SK-N-MC (cell line): Measurements from ENCODE around the gene MUTYH.
A peak's percentile ranks its signal among the peaks of the same experiment; 100 is the strongest.

ENCODE experiments used
- DNase-seq: peaks from one replicate; pipeline ENCODE4 v3.0.0-alpha.2; 2011; ENCODE audit warnings: low read depth, low spot score
- H3K27ac ChIP-seq: fragments of 200-600 bp; sonication (generic); 2 replicates; pipeline ENCODE4 v1.5.1; 2016; ENCODE audit warnings: mixed run types
- H3K36me3 ChIP-seq: fragments of 200-600 bp; sonication (generic); 2 replicates; pipeline ENCODE4 v1.6.1; 2017; ENCODE audit warnings: antibody characterized with exemption, low read length, mixed read lengths; ENCODE audit not compliant: insufficient read depth
- H3K4me3 ChIP-seq: fragments of 200-600 bp; sonication (generic); 2 replicates; pipeline ENCODE4 v1.5.1; 2016
- H3K9ac ChIP-seq: fragments of 200-600 bp; sonication (generic); 2 replicates; pipeline ENCODE4 v1.8.0; 2017; ENCODE audit warnings: mixed run types, mixed read lengths; ENCODE audit not compliant: insufficient read length
- H3K9me3 ChIP-seq: fragments of 200-600 bp; sonication (generic); 2 replicates; pipeline ENCODE4 v1.6.1; 2017; ENCODE audit warnings: low read depth, mild to moderate bottlenecking, antibody characterized with exemption, low read length, moderate library complexity, mixed read lengths
- EZH2 ChIP-seq: fragments of 200-600 bp; sonication (generic); IDR thresholded peaks from one replicate; pipeline ENCODE4 v1.6.1; 2017; ENCODE audit warnings: antibody characterized with exemption
- FOXP2 ChIP-seq: optimal IDR thresholded peaks from 2 replicates; pipeline ENCODE3; 2011; ENCODE audit warnings: mild to moderate bottlenecking, moderate library complexity; ENCODE audit not compliant: insufficient read depth; ENCODE audit errors: extremely low read length, control extremely low read depth
- POLR2AphosphoS5 ChIP-seq: IDR thresholded peaks from 2 replicates; pipeline ENCODE4 v1.6.1; 2012; ENCODE audit warnings: mild to moderate bottlenecking, low read depth, low read length, borderline replicate concordance

MUTYH gene

DNA sequence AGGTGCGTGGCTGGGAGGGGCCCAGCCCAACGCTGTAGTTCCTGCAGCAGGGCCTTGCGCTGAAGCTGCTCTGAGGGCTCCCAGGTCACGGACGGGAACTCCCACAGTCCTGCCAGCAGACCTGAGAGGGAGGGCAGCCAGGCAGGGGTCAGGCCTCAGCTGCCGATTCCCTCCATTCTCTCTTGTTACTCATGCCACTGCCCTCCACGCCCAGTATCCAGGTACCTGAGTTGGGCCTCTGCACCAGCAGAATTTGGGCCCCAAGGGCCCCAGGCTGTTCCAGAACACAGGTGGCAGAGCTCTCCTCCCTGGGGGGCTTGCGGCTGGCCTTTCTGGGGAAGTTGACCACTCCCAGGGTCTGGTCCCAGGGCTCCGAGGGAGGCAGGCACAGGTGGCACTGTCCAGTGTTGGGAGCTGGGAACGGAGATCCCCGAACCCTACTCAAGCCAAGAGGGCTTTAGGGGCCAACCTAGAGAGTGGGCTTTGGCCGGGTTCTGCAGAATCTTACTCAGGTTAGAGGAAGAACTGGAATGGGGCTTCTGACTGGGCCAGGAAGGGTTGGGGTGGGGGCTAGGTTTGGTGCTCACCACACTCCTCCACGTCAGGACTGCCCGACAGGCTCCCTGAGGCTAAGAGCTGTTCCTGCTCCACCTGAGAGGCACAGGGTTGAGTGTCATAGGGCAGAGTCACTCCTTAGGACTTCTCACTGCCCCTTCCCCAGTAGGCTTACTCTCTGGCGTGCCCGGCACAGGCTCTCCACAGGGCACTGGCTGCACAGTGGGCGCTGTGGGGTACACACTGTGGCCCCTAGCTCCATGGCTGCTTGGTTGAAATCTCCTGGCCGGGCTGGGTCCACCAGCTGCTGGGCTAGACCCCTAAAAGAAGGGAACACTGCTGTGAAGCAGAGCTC lies 8.5 kb downstream of the MUTYH start:
- TF ChIP-seq POLR2AphosphoS5: no peak
- no peak for TF ChIP-seq FOXP2
- TF ChIP-seq EZH2: no peak
- no peak for DNase-seq
- Histone ChIP-seq H3K9ac (no peak overlapping the region), H3K27ac (no peak overlapping the region), H3K36me3 (no peaks in the 10 kb centered on the region), H3K9me3 (no peaks in the 10 kb centered on the region), H3K4me3 (no peak overlapping the region)

DNA sequence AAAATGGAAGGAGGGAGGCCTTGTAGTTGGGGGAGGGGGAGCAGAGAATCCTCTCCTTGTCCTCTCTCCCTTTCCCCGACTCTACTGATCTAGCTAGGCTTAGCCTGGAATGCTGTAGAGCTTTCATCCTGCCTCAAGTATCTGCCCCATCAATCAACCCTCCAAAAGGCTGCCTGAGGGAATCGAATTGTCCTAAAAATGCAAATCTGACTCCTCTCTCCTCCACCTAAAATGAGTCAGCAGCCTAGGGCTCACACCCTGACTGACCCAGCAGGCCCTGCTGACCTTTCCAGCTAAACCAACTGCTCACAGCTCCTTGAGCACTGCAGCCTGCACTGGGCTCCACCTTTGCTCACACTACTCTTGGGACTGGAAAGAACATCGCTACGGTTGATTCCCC lies 10.8 kb downstream of the MUTYH start:
- Histone ChIP-seq H3K4me3 (no peak overlapping the region), H3K9ac (no peak overlapping the region), H3K27ac (no peak overlapping the region), H3K36me3 (no peaks in the 10 kb centered on the region), H3K9me3 (no peaks in the 10 kb centered on the region)
- no peak for DNase-seq
- no peak for TF ChIP-seq FOXP2
- no peak for TF ChIP-seq POLR2AphosphoS5
- no peak for TF ChIP-seq EZH2

DNA sequence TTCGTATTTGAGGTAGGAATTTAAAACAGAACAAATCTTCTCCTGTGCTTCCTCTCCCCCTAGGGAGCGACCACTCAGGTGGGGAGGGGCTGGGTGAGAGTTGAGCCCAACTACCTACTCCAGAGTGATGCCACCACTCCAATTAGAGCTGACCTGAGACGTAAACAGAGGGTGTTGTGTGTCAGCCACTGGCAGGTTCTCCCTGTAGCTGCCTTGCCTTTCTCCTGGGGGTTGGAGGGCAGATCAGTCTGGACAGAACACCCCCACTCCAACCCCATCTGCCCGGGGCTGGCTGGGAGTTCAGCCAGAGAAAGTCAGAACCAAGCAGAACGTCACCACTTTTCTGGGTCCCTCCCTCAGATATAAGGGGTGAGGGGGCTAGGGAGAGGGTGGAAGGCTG lies 11.6 kb downstream of the MUTYH start:
- no peak overlapping the region for H3K9ac ChIP-seq
- H3K27ac ChIP-seq: no peak overlapping the region
- no peak for DNase-seq
- no peak overlapping the region for H3K4me3 ChIP-seq
- H3K9me3 ChIP-seq: no peaks in the 10 kb centered on the region
- TF ChIP-seq EZH2: no peak
- no peak for TF ChIP-seq POLR2AphosphoS5
- TF ChIP-seq FOXP2: no peak
- no peaks in the 10 kb centered on the region for H3K36me3 ChIP-seq

DNA sequence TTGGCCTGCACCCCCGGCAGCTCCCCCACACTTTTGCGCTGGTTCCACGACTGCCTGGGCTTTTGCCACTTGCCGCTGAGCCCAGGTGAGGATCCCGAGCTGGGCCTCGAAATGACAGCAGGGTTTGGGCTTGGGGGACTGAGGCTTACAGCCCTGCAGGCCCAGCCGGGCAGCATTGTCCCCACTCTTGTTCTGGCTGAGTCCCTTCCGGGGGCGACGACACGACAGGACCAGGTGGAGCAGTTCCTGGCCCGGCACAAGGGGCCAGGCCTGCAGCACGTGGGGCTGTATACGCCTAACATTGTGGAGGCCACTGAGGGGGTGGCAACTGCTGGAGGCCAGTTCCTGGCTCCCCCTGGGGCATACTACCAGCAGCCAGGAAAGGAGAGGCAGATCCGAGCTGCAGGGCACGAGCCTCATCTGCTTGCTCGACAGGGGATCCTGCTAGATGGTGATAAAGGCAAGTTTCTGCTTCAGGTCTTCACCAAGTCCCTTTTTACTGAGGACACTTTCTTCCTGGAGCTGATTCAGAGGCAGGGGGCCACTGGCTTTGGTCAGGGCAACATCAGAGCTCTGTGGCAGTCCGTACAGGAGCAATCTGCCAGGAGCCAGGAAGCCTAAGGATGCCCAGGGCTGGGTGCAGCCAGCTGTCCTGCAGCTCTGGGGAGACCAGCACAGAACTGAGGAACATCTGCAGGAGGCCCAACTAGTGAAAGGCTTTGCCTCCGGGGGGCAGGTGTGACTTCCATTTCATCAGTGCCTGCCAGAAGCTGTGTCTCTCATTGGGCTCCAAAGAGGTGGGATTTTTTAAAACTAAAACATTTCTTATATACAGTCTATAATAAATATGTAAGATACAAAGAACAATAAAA lies 12.4 kb downstream of the MUTYH start:
- H3K9ac ChIP-seq: no peak overlapping the region
- no peaks in the 10 kb centered on the region for H3K36me3 ChIP-seq
- H3K27ac ChIP-seq: no peak overlapping the region
- no peak for TF ChIP-seq EZH2
- TF ChIP-seq POLR2AphosphoS5: no peak
- no peak for TF ChIP-seq FOXP2
- DNase-seq: no peak
- no peaks in the 10 kb centered on the region for H3K9me3 ChIP-seq
- H3K4me3 ChIP-seq: peak overlapping the region; percentile 36; the same call in 1 of the 2 replicates

DNA sequence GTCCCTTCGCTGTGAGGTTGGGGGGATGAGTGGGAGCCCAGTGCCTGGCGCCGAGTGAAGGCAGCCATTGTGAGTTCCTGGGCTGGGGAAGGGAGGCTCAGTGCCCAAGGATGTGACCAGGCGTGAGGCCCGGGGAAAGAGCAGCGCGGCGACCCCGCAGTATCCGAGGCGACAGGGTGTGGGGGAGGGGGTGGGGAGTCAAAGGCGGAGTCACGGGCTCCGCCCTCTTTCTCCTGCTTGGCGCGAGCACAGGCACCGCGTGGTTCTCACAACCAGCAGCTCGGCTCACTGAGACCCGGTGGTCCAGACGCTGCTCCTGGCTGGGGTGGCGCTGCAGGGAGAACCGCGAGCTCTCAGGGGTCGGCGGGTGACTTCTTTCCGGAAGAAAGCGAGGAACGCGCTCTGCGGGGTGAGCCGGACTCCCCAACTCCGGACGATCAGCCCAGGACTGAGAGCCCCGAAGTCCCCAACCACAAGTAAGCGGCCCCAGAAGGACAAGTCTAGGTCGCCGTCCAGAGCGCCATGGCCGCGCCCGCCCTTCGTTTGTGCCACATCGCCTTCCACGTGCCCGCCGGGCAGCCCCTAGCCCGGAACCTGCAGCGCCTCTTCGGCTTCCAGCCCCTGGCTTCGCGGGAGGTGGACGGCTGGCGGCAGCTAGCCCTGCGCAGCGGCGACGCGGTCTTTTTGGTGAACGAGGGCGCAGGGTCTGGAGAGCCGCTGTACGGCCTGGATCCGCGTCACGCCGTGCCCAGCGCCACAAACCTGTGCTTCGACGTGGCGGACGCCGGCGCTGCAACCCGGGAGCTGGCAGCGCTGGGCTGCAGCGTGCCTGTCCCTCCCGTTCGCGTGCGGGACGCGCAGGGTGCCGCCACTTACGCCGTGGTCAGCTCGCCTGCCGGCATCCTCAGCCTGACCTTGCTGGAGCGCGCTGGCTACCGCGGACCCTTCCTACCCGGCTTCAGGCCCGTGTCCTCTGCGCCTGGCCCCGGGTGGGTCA lies 13.3 kb downstream of the MUTYH start, which contains the start of gene HPDL:
Gene HPDL, plus strand, starts transcription at position 269 of the 997 bp plus-strand sequence. Its CDS starts 254 bp downstream, at position 523.
- peak within 1 kb of the TSS; percentile 53 for H3K4me3 ChIP-seq
- TF ChIP-seq POLR2AphosphoS5 (peak; percentile 89), FOXP2 (no peak)
- no peaks in the 10 kb centered on the region for H3K9me3 ChIP-seq
- H3K27ac ChIP-seq: no peak within 1 kb of the TSS
- no peaks in the 10 kb centered on the region for H3K36me3 ChIP-seq
- no peak for DNase-seq
- H3K9ac ChIP-seq: no peak within 1 kb of the TSS

DNA sequence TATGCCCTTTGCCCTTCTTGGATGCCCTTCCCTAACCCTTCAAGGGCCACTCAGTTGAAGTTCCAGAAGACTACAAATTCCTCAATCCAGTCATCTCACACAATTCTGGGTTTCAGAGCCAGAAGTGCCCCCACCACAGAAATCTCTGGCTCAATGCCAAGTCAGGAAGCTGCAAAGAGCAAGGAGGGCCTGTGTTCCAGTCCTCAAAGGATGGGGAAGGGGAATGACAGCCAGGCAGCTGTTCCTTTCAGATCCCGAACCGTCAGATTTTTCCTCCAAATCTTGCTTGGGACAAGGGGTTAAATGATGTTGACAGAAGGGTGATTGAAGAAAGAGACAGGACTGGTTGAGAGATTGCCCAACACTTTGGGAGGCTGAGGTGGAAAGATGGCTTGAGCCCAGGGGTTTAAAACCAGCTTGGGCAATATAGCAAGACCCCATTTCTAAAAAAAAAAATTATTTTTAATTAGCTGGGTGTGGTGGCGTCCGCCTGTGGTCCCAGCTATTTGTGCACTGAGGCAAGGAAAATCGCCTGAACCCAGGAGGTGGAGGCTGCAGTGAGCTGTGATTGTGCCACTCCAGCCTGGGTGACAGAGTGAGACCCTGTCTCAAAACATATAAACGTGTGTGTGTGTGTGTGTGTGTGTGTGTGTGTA lies 14.3 kb downstream of the MUTYH start:
- no peak for DNase-seq
- no peaks in the 10 kb centered on the region for H3K36me3 ChIP-seq
- H3K9me3 ChIP-seq: no peaks in the 10 kb centered on the region
- H3K27ac ChIP-seq: no peak overlapping the region
- H3K4me3 ChIP-seq: no peak overlapping the region
- TF ChIP-seq FOXP2: no peak
- TF ChIP-seq EZH2: no peak
- no peak for TF ChIP-seq POLR2AphosphoS5
- H3K9ac ChIP-seq: no peak overlapping the region

DNA sequence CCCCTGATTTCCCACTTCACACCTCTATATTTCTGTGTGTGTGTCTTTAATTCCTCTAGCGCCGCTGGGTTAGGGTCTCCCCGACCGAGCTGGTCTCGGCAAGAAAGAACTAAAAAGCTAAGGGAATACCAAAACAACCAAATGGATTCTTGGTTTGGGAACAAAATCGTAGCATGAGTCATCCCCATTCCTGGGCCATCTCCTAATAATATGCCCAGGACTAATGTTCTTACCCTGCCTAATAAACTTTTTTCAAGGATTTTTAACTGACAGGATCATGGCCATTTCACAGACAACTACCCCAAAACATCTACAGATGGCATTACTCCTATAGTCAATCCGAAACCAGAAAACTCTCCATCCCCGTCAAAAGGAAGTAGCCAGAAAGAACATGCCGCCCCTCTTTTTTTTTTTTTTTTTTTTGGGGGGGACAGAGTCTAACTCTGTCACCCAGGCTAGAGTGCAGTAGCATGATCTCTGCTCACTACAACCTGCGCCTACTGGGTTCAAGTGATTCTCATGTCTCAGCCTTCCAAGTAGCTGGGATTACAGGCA lies 17.7 kb downstream of the MUTYH start:
- H3K9me3 ChIP-seq: no peaks in the 10 kb centered on the region
- H3K27ac ChIP-seq: no peak overlapping the region
- H3K9ac ChIP-seq: no peak overlapping the region
- DNase-seq: no peak
- TF ChIP-seq EZH2: no peak
- no peak for TF ChIP-seq FOXP2
- TF ChIP-seq POLR2AphosphoS5: no peak
- H3K36me3 ChIP-seq: no peaks in the 10 kb centered on the region
- no peak overlapping the region for H3K4me3 ChIP-seq
